HCT116 (cell line): ENCODE data around the gene CLDN34. TPM values are rescaled to one million over a fixed set of nuclear protein-coding genes. Genes with fewer than 3 reads are reported as not detected.

Experiments used
- ATAC-seq: fragments of 200-7000 bp; cut with Tn5 transposase; 2 replicates; pipeline ENCODE4 v1.9.1; 2020; ENCODE audit warnings: mild to moderate bottlenecking, moderate library complexity
- BruUV-seq: library from RNA; stranded (reverse); fragments of 400-500 nt; replicated peaks from 2 replicates; lab custom pipeline; 2021; lab: Mats Ljungman, UMichigan
- CTCF ChIA-PET: fragments of 300-600 bp; sonication (Branson Sonifier 250); formaldehyde crosslinking; loops from one replicate; lab custom pipeline; 2021; ENCODE audit warnings: antibody characterized with exemption; lab: Charles Lee
- POLR2A ChIA-PET: fragments of 300-600, 350-600 bp; sonication (Branson Sonifier 250); formaldehyde crosslinking; loops from one replicate; lab custom pipeline; 2021; ENCODE audit warnings: antibody characterized with exemption; lab: Charles Lee
- RAD21 ChIA-PET, 2 experiments: fragments of 300-600 bp; sonication (Branson Sonifier 250); formaldehyde crosslinking; loops; one replicate each; lab custom pipeline; 2023; ENCODE audit warnings: low total read pairs in 2 of 2; ENCODE audit not compliant: uncharacterized antibody in 2 of 2, unreplicated experiment in 2 of 2, low non-redundant PET in 1 of 2; lab: Charles Lee
- DNase-seq: peaks from one replicate; pipeline ENCODE4 v3.0.0-alpha.2; 2010; ENCODE audit warnings: low read depth, low spot score
- H2AFZ ChIP-seq: fragments of 200-600 bp; shearing (Covaris generic), sonication (generic); 2 replicates; pipeline ENCODE4 v1.6.1; 2017; ENCODE audit warnings: low read depth, mixed run types, mixed read lengths, antibody characterized with exemption, low read length; ENCODE audit not compliant: poor library complexity, severe bottlenecking
- H3K27ac ChIP-seq: 2 replicates; pipeline ENCODE4 v1.5.1; 2012; ENCODE audit warnings: low read depth, low read length
- H3K27me3 ChIP-seq: fragments of 200-600 bp; sonication (generic); 2 replicates; pipeline ENCODE4 v1.6.1; 2016; ENCODE audit warnings: mixed run types, low read length, mixed read lengths; ENCODE audit not compliant: insufficient read depth
- H3K36me3 ChIP-seq, 2 experiments: fragments of 200-500 bp in 1 of 2; fragments of 200-600 bp in 1 of 2; sonication (Bioruptor generic) in 1 of 2; sonication (generic) in 1 of 2; 2 replicates each; pipeline versions ENCODE4 v1.5.1 to v1.6.1; 2014 to 2016; ENCODE audit warnings: low read length in 2 of 2, inconsistent platforms in 1 of 2, mixed read lengths in 1 of 2, mixed run types in 1 of 2; ENCODE audit not compliant: insufficient read depth in 2 of 2, control insufficient read depth in 1 of 2
- H3K4me1 ChIP-seq, 2 experiments: fragments of 200-600 bp in 1 of 2; sonication (generic) in 1 of 2; 2 replicates each; pipeline versions ENCODE4 v1.5.1 to v1.6.1; 2012 to 2017; ENCODE audit warnings: low read length in 2 of 2, inconsistent platforms in 1 of 2, mild to moderate bottlenecking in 1 of 2, mixed read lengths in 1 of 2, mixed run types in 1 of 2, moderate library complexity in 1 of 2; ENCODE audit not compliant: insufficient read depth in 2 of 2, control insufficient read depth in 1 of 2
- H3K4me2 ChIP-seq: fragments of 200-600 bp; sonication (generic); 2 replicates; pipeline ENCODE4 v1.6.1; 2017; ENCODE audit warnings: mixed run types, low read length, mixed read lengths
- H3K4me3 ChIP-seq, 2 experiments: fragments of 200-600 bp in 1 of 2; sonication (generic) in 1 of 2; replicated peaks in 1 of 2; 2 replicates each; pipeline ENCODE4 v1.5.1; 2011 to 2016; ENCODE audit warnings: low read length in 2 of 2, control low read depth in 1 of 2, low read depth in 1 of 2, mild to moderate bottlenecking in 1 of 2, mixed read lengths in 1 of 2, mixed run types in 1 of 2
- H3K79me2 ChIP-seq: fragments of 200-600 bp; sonication (generic); 2 replicates; pipeline ENCODE4 v1.6.1; 2017; ENCODE audit warnings: mild to moderate bottlenecking, mixed run types, low read length, moderate library complexity, mixed read lengths; ENCODE audit not compliant: insufficient read depth
- H3K9ac ChIP-seq: fragments of 200-600 bp; sonication (generic); 2 replicates; pipeline ENCODE4 v1.6.1; 2016; ENCODE audit warnings: low read length, mixed read lengths
- H3K9me2 ChIP-seq: fragments of 200-600 bp; sonication (generic), shearing (Covaris generic); 2 replicates; pipeline ENCODE4 v1.6.1; 2017; ENCODE audit warnings: mixed run types, mild to moderate bottlenecking, moderate library complexity; ENCODE audit not compliant: insufficient read depth
- H3K9me3 ChIP-seq, 2 experiments: fragments of 200-500 bp in 1 of 2; fragments of 200-600 bp in 1 of 2; sonication (Bioruptor generic) in 1 of 2; sonication (generic) in 1 of 2; 2 replicates each; pipeline ENCODE4 v1.6.1; 2014 to 2017; ENCODE audit warnings: low read length in 2 of 2, mixed read lengths in 2 of 2, inconsistent platforms in 1 of 2, low read depth in 1 of 2, mild to moderate bottlenecking in 1 of 2, mixed run types in 1 of 2, moderate library complexity in 1 of 2; ENCODE audit not compliant: control insufficient read depth in 1 of 2, insufficient read depth in 1 of 2
- H4K20me1 ChIP-seq: fragments of 200-600 bp; sonication (generic), shearing (Covaris generic); 2 replicates; pipeline ENCODE4 v1.6.1; 2017; ENCODE audit warnings: mixed run types, mild to moderate bottlenecking, moderate library complexity; ENCODE audit not compliant: insufficient read depth
- CBX3 ChIP-seq: IDR thresholded peaks from 2 replicates; pipeline ENCODE4 v1.6.1; 2012; ENCODE audit warnings: low read depth
- CEBPB ChIP-seq: IDR thresholded peaks from 2 replicates; pipeline ENCODE4 v1.6.1; 2012; ENCODE audit warnings: low read depth
- EGR1 ChIP-seq: IDR thresholded peaks from 2 replicates; pipeline ENCODE4 v1.6.1; 2012; ENCODE audit warnings: low read depth
- ELF1 ChIP-seq: IDR thresholded peaks from 2 replicates; pipeline ENCODE4 v1.6.1; 2012; ENCODE audit warnings: low read depth, borderline replicate concordance
- EZH2 ChIP-seq: fragments of 200-600 bp; sonication (generic); IDR thresholded peaks from 2 replicates; pipeline ENCODE4 v1.6.1; 2017; ENCODE audit warnings: antibody characterized with exemption, mixed run types
- EZH2phosphoT487 ChIP-seq: fragments of 200-600 bp; IDR thresholded peaks from 2 replicates; pipeline ENCODE4 v1.6.1; 2018; ENCODE audit warnings: antibody characterized with exemption, borderline replicate concordance
- FOSL1 ChIP-seq: IDR thresholded peaks from 2 replicates; pipeline ENCODE4 v1.6.1; 2012; ENCODE audit warnings: low read depth
- JUND ChIP-seq: IDR thresholded peaks from 2 replicates; pipeline ENCODE4 v1.6.1; 2012
- POLR2A ChIP-seq: IDR thresholded peaks from 2 replicates; pipeline ENCODE4 v1.7.0; 2011; ENCODE audit warnings: borderline replicate concordance; ENCODE audit not compliant: insufficient read depth, insufficient read length; ENCODE audit errors: extremely low read depth
- POLR2AphosphoS5 ChIP-seq: IDR thresholded peaks from 2 replicates; pipeline ENCODE4 v1.6.1; 2011; ENCODE audit warnings: mild to moderate bottlenecking, low read depth, low read length, moderate library complexity
- RAD21 ChIP-seq: IDR thresholded peaks from 2 replicates; pipeline ENCODE4 v1.6.1; 2012; ENCODE audit warnings: low read depth, mild to moderate bottlenecking
- SIN3A ChIP-seq: IDR thresholded peaks from 2 replicates; pipeline ENCODE4 v1.6.1; 2012; ENCODE audit warnings: low read depth
- SP1 ChIP-seq: IDR thresholded peaks from 2 replicates; pipeline ENCODE4 v1.6.1; 2012; ENCODE audit warnings: low read depth
- SRF ChIP-seq: IDR thresholded peaks from 2 replicates; pipeline ENCODE4 v1.6.1; 2012; ENCODE audit warnings: low read depth
- TCF7L2 ChIP-seq: IDR thresholded peaks from 2 replicates; pipeline ENCODE4 v1.7.0; 2011; ENCODE audit warnings: borderline replicate concordance, inconsistent platforms; ENCODE audit not compliant: insufficient read depth, insufficient read length; ENCODE audit errors: extremely low read depth
- YY1 ChIP-seq: IDR thresholded peaks from 2 replicates; pipeline ENCODE4 v1.6.1; 2011; ENCODE audit warnings: low read length, low read depth, moderate library complexity, mild to moderate bottlenecking; ENCODE audit not compliant: insufficient replicate concordance; ENCODE audit errors: extremely low read depth
- ZFX ChIP-seq: fragments of 450-650 bp; IDR thresholded peaks from 2 replicates; pipeline ENCODE4 v1.6.1; 2017
- ZNF274 ChIP-seq: fragments of 200-500 bp; sonication (Bioruptor generic); IDR thresholded peaks from 2 replicates; pipeline ENCODE4 v1.6.1; 2014; ENCODE audit warnings: mild to moderate bottlenecking, low read depth, low read length, inconsistent platforms
- intact Hi-C: fragments of 100-400 bp; cut with micrococcal nuclease; formaldehyde crosslinking; loops from 2 replicates; pipeline ENCODE4 v1.10.0; 2022
- total RNA-seq: library from RNA; stranded (reverse); gene quantifications from one replicate; pipeline ENCODE4 v1.2.1, GENCODE V29; 2021; ENCODE audit not compliant: unreplicated experiment
- TF ChIP-seq, protein P1 (sequence below): IDR thresholded peaks from 2 replicates; pipeline ENCODE4 v1.6.1; 2011; ENCODE audit warnings: mild to moderate bottlenecking, low read length, moderate library complexity; ENCODE audit not compliant: insufficient replicate concordance; ENCODE audit errors: extremely low read depth
- TF ChIP-seq, protein P2 (sequence below): IDR thresholded peaks from 2 replicates; pipeline ENCODE4 v1.6.1; 2012

Gene CLDN34
- total RNA-seq, 1 experiment from 2014 or later: not detected

GRCh38 chrX:9947131-9947794 is 19.9 kb upstream of the CLDN34 start:
- Histone ChIP-seq H3K9me2 (no peaks in the 10 kb centered on the region), H3K4me3 (no peak overlapping the region), H3K27me3 (no peaks in the 10 kb centered on the region), H3K36me3 (no peaks in the 10 kb centered on the region), H4K20me1 (no peaks in the 10 kb centered on the region), H3K9ac (no peak overlapping the region), H3K79me2 (no peaks in the 10 kb centered on the region), H3K9me3 (no peaks in the 10 kb centered on the region), H2AFZ (no peak overlapping the region), H3K4me2 (no peak overlapping the region), H3K4me1 (no peaks in the 10 kb centered on the region), H3K27ac (no peak overlapping the region)
- intact Hi-C loops: no loop called here
- ChIA-PET POLR2A (no interaction called here), CTCF (no interaction called here), RAD21 (no interaction called here)
- no TSS peak for BruUV-seq
- DNase-seq (no peak), ATAC-seq (no peak)
- TF ChIP-seq ZFX (no peak), CBX3 (no peak), FOSL1 (no peak), EZH2 (no peak), TCF7L2 (no peak), RAD21 (no peak), SP1 (no peak), SIN3A (no peak), SRF (no peak), CEBPB (no peak), JUND (no peak)

DNA sequence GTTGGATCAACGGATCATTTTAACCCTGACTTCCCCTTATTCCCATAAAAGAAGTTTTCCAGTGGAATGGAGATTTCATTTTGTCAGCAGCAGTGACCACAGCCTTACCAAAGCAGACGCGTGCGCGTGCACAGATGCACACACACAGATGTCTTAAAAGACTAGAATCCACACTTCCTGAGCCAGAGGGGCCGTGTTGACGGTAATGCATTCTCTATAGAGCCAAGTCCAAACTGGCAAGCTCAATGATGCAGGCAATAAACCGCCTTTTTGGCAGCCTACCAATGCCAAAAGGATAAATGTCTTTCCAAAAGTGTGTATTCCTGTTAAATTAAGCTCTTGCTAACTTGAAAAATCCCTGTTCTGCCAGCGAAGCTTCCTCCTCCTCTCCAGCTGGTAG is 18.8 kb upstream of the CLDN34 start:
- POLR2A ChIA-PET: no interaction called here
- CTCF ChIA-PET: no interaction called here
- no peaks in the 10 kb centered on the region for H3K36me3 ChIP-seq
- no peak for DNase-seq
- no peaks in the 10 kb centered on the region for H3K27me3 ChIP-seq
- no TSS peak for BruUV-seq
- TF ChIP-seq, protein P1, sequence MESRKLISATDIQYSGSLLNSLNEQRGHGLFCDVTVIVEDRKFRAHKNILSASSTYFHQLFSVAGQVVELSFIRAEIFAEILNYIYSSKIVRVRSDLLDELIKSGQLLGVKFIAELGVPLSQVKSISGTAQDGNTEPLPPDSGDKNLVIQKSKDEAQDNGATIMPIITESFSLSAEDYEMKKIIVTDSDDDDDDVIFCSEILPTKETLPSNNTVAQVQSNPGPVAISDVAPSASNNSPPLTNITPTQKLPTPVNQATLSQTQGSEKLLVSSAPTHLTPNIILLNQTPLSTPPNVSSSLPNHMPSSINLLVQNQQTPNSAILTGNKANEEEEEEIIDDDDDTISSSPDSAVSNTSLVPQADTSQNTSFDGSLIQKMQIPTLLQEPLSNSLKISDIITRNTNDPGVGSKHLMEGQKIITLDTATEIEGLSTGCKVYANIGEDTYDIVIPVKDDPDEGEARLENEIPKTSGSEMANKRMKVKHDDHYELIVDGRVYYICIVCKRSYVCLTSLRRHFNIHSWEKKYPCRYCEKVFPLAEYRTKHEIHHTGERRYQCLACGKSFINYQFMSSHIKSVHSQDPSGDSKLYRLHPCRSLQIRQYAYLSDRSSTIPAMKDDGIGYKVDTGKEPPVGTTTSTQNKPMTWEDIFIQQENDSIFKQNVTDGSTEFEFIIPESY: no peak
- no peak for TF ChIP-seq ZNF274
- TF ChIP-seq EZH2phosphoT487: no peak
- no peak for TF ChIP-seq SRF
- TF ChIP-seq EGR1: no peak
- no peak for TF ChIP-seq ELF1
- no peak for TF ChIP-seq POLR2AphosphoS5
- TF ChIP-seq ZFX: no peak
- TF ChIP-seq CBX3: no peak
- TF ChIP-seq, protein P2, sequence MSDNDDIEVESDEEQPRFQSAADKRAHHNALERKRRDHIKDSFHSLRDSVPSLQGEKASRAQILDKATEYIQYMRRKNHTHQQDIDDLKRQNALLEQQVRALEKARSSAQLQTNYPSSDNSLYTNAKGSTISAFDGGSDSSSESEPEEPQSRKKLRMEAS: no peak
- no peak for TF ChIP-seq POLR2A
- TF ChIP-seq FOSL1: no peak
- no peak for TF ChIP-seq TCF7L2
- TF ChIP-seq EZH2: no peak
- TF ChIP-seq YY1: no peak
- H3K4me1 ChIP-seq: no peaks in the 10 kb centered on the region
- no peak overlapping the region for H3K4me3 ChIP-seq
- no peak overlapping the region for H2AFZ ChIP-seq
- no peaks in the 10 kb centered on the region for H3K79me2 ChIP-seq
- no peak overlapping the region for H3K9ac ChIP-seq
- no peaks in the 10 kb centered on the region for H4K20me1 ChIP-seq
- intact Hi-C loops: no loop called here
- no peak overlapping the region for H3K27ac ChIP-seq
- no peak overlapping the region for H3K4me2 ChIP-seq
- ATAC-seq: no peak
- no peaks in the 10 kb centered on the region for H3K9me2 ChIP-seq
- RAD21 ChIA-PET: no interaction called here
- H3K9me3 ChIP-seq: no peaks in the 10 kb centered on the region
